HG03066 (cell line): ENCODE data around the gene OR51B6.
A peak's percentile ranks its signal among the peaks of the same experiment; 100 is the strongest.
"Not testable (repeated sequence)": the region's sequence is repeated elsewhere in the genome, so short reads cannot be mapped to it uniquely, and the experiment has no call there.

Experiments used
- ATAC-seq: cut with Tn5 transposase; IDR thresholded peaks from one replicate; pipeline ENCODE4 v1.9.1; 2021; ENCODE audit warnings: low read depth; ENCODE audit not compliant: unreplicated experiment

Gene OR51B6

GRCh38 chr11:5351208-5351607 lies at the start of gene OR51B6:
Gene OR51B6, plus strand, starts transcription at chr11:5351508. Its CDS starts 0 bp downstream, at chr11:5351508.
- no peak for ATAC-seq

- no peak for ATAC-seq
These were observed 49.5 kb upstream of the OR51B6 start, which contains the start of gene OR51B4 for GRCh38 chr11:5301846-5302245. Gene OR51B4, minus strand, starts transcription at chr11:5301946. Its CDS starts 0 bp downstream, at chr11:5301946.

GRCh38 chr11:5303626-5304025 lies 47.7 kb upstream of the OR51B6 start:
- no peak for ATAC-seq

- ATAC-seq = no peak
These were observed 47.3 kb upstream of the OR51B6 start for GRCh38 chr11:5304046-5304445.

GRCh38 chr11:5307256-5308019 lies 43.9 kb upstream of the OR51B6 start:
- ATAC-seq = no peak

- no peak for ATAC-seq
These were observed 40.9 kb upstream of the OR51B6 start for GRCh38 chr11:5310423-5310822.

- not testable (repeated sequence) for ATAC-seq
These were observed 37.8 kb upstream of the OR51B6 start for GRCh38 chr11:5313326-5314023.

GRCh38 chr11:5317292-5317691 lies 34.0 kb upstream of the OR51B6 start:
- no peak for ATAC-seq

- no peak for ATAC-seq
These were observed 27.1 kb upstream of the OR51B6 start, which contains the start of gene OR51B2 for GRCh38 chr11:5324197-5324596. Gene OR51B2, minus strand, starts transcription at chr11:5324297. Its CDS starts 0 bp downstream, at chr11:5324297.

- ATAC-seq = no peak
These were observed 16.1 kb upstream of the OR51B6 start for GRCh38 chr11:5335170-5335569.

GRCh38 chr11:5336331-5336730 lies 15.0 kb upstream of the OR51B6 start:
- ATAC-seq = no peak

GRCh38 chr11:5337253-5337652 lies 14.1 kb upstream of the OR51B6 start:
- not testable (repeated sequence) for ATAC-seq

GRCh38 chr11:5339771-5340322 lies 11.5 kb upstream of the OR51B6 start:
- peak; percentile 76 for ATAC-seq

GRCh38 chr11:5343474-5344335 lies 7.6 kb upstream of the OR51B6 start, which contains the start of gene OR51B5:
Gene OR51B5, minus strand, starts transcription at chr11:5343524. Its CDS starts 0 bp downstream, at chr11:5343524.
- ATAC-seq = no peak

- ATAC-seq = no peak
These were observed 5.5 kb upstream of the OR51B6 start for GRCh38 chr11:5345831-5346230.

GRCh38 chr11:5348551-5349194 lies 2.6 kb upstream of the OR51B6 start:
- no peak for ATAC-seq

GRCh38 chr11:5349550-5349949 lies 1.8 kb upstream of the OR51B6 start:
- ATAC-seq = no peak

GRCh38 chr11:5356031-5356430 lies 4.7 kb downstream of the OR51B6 start:
- not testable (repeated sequence) for ATAC-seq

- no peak for ATAC-seq
These were observed 10.8 kb downstream of the OR51B6 start for GRCh38 chr11:5362017-5362625.
